Activated CD4-positive, alpha-beta T cell treated with anti-CD3 and anti-CD28 coated beads, Interleukin-2, amount 50 U/mL, for 16 hours (primary cell): ENCODE data around the gene IVD.
A peak's percentile ranks its signal among the peaks of the same experiment; 100 is the strongest.

Source experiments
- DNase-seq: peaks from one replicate; pipeline ENCODE4 v3.0.0-alpha.2; 2020

IVD gene

DNA sequence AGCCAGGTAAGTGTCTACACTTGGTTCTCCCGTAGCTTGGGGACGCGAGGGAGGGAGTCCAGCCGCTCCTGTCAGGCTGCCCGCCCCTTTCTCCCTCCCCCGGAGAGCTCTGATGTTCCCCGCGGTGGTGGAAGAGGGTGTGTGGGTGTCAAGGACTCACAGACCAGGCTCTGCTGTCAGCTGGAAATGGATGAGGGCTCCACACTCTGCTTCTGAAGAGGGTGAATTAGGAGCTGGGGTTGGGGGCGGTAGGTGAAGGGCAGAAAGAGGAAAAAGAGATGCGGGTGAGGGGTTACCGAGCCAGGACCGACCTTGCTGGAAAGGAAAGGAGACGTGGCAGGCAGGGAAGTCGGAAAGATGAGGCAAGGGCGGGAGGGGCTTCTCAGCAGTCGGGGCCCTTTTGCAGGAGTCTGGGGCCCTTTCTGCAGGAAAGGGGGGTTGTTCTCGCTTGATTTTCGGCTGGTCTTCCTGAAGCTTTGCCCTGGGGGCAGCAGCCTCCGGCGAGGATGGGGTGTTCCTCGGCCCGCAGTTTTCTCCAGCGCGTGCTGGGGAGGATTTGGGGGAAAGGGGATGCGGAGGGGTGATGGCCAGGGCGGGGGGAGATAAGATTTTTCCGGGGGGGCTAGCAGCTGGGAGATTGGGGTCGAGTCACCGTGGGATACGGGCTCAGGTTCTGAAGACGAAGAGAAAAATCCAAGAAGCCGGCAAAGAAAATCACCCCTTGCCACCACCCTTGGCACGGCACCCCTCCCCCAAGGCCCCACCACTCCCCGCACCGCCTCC lies 34.6 kb downstream of the IVD start:
- peak; percentile 28 for DNase-seq

DNA sequence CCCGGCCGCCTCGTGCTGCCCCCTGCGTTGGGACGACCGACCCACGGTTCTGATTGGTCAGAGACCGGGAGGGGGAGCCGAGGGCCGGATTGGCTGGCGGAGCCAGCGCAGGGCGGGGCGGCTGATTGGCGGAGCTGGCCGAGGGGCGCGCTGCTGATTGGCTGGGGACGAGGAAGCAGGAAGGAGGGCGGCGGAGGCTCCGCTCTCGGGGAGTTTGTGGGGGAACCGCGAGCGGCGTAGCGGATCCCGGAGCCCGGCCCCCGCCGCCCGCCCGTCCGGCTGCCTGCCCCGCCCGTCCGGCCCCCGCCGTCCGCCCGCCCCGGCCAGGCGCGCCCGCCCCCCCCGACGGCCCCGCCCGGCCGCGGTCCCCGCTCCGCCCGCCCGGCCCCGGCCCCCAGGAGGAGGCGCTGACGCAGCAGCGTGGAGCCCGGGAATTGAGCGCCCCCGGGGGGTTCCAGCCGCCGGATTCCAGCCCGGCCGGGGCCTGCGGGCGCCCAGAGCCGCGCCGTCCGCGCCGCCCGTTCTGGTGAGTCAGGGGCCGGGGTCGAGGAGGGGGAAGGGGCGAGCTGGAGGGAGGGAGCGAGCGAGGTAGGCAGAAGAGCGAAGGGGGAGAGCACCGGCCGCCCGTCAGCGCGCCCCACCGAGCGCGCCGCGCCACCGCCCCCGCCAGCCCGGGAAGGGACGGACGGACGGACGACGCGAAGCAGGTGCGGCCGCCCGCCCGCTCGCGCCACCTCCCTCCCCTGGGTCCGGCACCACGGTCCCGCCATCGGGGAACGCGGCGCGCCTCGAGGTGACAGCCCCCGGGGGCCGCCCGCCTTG lies 35.4 kb downstream of the IVD start, which contains the start of gene BAHD1:
Gene BAHD1, plus strand, starts transcription at position 211 of the 822 bp plus-strand sequence. CDS start 17,512 bp downstream, outside the sequence.
- peak; percentile 98 for DNase-seq

DNA sequence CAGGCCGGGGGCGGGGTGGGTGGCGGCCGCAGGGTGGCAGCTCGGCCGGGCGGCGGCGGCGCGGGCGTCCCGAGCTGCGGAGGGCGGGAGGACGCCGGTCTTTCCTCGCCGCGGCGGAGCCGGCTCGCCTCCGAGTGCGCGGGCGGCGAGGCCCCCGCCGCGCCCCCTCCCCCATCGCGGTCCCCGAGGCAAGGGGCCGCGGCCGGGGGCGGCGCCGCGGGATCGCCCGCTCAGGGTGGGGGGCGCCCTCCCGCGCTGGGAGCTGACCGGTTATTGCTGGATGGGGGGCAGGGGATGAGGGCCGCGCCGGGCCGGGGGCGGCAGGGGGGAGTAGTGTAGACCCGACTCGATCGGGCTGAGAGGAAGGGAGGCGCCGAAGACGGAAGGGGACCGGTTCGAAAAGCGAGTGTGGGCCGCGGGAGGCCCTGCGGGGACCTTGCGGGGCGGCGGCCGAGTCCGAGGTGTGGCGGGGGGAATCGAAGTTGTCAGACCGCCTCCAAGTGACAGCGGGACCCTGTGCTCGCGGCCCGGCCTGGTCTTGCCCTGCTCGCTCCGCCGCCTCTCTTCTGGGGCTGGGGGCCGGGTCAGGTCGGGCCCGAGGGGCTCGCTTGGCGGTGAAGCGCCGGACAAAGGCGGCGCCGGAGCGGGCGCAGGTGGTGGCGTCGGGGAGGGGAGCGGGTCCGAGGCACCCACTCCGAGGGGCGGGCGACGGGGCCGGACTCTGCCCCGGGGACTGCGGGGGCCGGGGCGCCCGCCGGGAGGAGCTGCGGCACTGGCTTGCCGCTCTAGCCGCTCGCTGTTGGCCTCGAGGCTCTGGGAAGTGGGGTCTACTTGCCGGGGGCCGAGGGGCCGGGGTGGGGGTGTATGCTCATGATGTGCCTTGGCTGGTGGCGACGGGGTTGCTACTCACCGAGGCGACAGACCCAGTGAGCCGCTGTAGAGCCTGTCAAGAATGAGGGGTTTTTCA lies 36.3 kb downstream of the IVD start:
- DNase-seq: no peak

DNA sequence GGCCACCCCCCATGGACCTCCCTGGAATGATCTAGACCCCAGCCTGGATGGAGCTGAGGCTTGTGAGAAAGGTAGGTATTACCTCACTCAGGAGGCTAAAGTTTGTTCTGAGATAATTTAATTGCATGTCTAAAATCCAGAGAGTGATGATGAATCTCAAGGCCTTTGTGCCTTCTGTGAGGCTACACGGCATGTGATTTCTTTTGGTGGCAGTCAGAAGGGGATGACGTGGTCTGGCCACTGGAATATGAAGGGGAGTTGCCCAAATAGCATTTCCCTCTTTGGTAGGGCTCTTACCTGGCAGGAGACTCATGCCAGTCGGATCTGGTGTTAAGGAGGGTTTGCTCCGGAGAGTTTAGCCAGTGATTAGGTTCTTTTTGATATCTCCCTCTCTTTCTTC lies 37.7 kb downstream of the IVD start:
- DNase-seq: no peak

DNA sequence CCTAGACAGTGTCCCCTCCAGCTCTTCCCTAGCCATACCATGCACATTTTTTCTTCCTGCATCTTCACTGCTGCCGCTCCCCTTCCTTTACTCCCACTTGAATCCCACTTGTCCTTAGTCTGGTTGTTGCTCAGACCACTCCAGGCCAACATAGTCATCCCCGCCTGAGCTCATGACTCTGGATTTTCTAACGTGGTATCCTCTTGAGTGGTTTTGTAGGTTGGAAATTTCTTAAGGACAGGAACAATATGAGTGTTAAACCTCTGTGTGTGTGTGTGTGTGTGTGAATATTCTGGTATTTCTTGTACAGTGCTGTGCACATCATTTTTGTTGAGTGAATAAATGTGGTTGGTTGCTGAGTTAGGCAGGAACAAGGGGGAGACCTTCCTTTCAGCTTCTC lies 38.3 kb downstream of the IVD start:
- DNase-seq: no peak

DNA sequence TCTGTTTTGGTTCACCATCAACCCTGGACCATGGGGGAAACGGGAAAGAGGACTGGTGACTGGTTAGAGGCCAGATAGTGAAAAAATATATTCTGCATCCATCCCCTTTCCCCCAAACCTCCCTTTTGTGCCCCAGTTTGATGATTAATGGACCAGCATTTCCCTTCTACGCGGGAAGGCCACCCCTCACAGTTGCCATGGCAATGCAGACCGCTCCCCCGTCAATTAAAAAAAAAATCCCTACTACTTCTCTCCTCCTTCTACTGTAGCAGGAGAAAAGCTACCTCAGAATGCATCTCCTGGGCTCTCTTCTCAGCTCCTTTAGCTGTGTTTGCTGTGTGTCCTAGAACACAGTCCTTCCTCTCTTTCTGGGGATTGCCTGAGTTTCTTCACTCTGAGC lies 39.1 kb downstream of the IVD start:
- DNase-seq: no peak

DNA sequence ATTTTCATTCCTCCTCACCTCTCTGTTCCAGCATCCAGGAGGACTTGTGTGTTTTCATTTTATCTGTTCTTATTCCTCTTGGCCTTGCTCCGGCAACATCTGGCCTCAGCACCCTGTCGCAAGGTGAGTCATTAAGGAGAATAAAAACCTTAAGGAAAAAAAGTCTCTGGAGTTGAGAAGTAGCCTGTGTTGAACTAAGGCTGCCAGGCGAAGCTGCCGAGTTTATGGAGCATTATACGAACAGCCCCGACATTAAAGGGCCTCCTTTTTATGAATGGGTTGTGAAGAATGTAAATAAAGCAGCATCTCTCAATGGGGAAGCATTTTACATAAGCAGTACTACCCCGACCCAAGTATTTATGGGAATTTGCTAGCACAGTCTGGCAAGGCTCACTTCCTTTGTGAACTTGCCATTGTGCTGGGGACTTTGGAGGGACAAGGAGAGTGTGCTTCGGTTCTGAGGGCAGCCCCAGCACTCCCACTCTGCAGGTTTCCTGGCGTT lies 39.9 kb downstream of the IVD start:
- DNase-seq: no peak

DNA sequence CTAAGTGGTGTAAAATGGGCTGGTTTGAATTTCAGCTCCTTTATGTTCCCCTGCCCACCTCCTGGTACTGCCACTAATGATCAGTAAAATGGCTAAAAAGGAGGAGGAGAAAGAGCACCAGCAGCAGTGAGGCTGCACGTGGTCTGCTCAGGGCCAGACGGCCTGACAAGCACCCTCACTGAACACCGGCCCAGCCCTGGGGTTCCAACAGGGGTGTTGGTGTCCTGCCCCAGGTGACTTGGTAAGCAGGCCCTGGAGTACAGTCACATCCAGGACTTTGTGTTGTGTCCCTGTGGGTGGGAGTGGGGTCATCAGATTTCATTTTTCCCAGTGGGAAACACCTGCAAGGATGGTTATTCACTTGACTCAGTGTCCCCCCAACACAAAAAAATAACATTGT lies 40.5 kb downstream of the IVD start:
- no peak for DNase-seq

DNA sequence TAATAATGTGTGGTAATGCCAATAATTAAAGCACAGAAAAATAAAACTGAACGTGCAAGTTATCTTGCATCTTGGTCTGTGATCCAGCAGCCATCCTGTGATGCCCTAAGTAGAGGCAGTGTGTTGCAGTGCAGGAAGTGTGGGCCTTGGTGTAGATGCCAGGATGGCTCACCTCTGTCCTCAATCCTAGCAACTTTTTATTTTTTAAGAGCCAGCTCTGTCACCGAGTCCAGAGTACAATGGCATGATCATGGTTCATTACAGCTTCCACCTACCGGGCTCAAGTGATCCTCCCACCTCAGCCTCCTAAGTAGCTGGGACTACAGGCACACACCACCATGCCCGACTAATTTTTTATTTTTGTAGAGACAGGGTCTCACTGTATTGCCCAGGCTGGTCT lies 42.8 kb downstream of the IVD start:
- no peak for DNase-seq

DNA sequence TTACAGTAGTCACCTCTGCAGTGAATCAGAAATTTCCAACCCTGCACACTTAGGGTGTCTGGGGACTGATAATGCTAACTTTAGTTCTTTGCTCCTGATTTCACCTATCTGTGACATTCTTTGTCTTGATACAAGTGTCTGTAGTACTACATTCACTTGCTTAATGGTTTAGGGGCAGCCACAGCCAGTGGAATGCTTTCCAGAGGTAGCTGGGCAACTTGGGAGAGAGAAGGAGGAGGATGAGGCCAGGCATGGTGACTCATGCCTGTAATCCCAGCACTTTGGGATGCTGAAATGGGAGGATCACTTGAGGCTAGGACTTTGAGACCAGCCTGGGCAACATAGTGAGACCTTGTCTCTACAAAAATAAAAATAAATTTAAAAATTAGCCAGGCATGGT lies 43.7 kb downstream of the IVD start:
- no peak for DNase-seq

DNA sequence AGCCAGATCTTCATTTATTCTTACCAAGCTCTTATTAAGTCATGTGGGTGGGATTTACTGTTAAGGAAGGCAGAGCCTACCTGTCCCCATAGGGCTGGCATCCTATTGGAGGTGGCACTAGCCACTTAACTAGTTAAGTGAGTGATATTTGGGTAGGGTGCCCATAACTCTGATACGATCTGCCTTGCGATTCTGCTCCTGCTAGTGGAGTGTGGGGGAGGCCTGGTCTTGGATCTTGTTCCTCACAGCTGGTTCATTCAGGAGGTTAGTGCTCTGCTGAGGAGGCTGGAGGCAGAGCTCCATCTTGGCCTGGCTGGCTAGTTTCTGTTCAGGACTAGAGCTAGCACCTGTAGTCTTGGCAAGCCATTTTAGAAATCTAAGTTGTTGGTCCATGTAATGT lies 44.5 kb downstream of the IVD start:
- DNase-seq: no peak

DNA sequence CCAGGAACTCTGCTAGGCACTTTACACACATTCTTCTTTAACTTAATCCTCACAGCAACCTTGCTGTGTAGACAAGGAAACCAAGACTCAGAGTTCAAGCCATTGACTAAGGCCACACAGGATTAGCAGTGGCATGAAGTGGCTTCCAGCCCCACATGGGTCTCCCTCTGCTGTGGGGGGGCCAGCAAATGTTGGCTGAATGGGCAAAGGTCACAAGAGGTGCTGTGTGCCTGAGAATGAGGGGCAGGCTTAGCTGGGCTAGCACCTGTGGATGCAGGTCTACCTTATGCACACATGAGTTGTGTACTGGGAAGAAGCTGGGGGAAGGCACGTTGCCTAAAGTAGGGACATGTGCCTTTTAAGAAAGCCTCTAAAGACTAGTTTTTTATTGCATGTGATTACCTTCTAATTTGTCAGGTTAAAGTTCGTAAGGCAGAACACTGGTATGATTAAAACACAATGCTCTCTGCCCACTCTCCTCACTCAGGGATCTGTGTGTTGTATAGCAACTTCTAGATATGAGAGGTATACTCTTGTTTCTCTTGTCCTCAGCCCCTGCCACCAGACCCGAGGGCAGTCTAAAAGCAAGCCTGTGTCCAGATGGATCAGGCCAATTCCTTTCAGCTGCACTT lies 46.0 kb downstream of the IVD start:
- DNase-seq: no peak

DNA sequence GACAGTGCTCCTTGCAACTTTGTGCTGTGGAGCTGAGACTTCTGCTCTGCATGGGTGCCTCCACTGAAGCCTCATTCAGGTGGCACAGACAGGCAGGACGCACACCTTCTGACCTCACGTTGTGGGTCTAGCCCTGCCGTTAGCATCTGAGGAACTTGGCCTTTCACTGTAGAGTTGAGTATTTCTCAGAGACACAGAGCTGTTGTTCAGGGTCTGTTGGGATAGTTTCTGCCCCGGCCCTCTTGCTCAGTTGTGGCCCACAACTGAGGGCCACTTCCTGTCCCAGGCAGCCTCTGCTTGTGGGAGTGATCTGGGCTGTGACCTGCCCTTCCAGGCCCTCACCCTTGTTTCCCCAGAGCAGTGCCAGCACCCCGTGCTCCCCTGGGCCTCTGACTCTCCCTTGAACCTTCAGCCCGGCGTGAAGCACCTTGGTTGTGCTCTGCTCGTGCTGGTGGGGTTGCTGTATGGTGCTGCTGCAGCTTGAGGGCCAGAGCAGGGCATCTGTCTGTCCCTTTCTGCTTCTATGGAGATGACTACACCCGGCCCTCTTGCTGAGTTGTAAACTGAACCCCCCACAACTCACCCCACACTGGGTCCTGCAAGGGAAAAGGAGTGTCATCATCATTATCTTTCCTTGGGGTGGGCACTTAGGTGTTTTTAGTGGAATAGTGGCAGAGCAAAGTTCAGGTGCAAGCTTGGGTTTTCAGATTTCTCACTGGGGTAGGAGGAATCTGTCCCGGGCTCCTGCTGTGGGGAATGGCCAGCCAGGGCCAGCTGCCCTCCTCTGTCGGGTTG lies 46.9 kb downstream of the IVD start:
- no peak for DNase-seq

DNA sequence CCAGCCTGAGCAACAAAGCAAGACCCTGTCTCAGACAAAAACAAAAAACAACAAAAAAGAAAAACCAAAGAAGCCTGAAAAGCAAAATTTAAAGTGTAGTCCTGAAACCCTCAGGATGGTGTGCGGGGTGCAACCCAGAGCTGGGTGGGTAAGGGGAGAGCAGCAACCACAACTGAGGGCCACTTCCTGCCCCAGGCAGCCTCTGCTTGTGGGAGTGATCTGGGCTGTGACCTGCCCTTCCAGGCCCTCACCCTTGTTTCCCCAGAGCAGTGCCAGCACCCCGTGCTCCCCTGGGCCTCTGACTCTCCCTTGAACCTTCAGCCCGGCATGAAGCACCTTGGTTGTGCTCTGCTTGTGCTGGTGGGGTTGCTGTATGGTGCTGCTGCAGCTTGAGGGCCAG lies 48.3 kb downstream of the IVD start:
- DNase-seq: peak; percentile 28

DNA sequence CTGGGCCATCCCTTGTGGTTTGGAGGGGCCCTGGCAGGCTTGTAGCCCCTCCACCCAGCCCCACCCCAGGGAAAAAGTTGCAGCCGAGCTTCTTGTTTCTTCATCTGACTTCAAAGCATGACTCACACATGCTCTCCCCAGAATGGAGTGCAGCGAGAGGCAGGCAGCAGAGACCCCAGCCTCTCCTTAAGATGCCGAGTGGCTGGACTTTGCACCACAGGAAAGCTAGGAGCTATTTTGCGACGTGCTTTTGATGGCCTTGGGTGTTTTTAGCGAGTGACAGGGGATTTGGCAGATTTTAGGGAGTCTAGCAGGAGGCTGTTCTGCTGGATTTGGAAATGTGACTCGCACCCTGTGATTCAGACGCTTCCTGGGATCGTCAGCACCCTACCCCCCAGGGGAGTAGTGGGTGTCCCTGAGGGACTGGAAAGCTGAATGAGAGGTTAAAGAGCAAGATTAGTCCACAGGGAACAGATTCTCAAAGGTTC lies 49.4 kb downstream of the IVD start:
- no peak for DNase-seq

DNA sequence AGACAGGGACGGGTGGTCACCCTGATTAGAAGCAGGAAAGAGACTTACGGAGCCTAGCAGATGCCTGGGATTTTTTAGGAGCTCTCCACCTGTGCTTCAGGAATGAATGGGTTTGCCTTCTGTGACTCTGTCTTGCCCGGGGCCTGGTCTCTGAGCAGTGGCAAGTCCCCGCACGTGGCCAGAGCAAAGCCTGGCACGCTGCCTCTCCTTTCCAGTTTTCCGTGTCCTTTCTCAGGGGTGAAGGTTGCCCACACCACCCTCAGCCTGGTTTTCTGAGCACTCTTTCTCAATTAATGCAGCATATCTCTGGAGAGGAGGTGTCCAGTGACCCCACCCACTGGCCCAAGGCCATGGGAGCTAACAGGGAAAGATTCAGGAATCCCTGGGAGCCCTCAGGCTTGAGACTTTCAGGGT lies 50.7 kb downstream of the IVD start:
- DNase-seq: no peak

DNA sequence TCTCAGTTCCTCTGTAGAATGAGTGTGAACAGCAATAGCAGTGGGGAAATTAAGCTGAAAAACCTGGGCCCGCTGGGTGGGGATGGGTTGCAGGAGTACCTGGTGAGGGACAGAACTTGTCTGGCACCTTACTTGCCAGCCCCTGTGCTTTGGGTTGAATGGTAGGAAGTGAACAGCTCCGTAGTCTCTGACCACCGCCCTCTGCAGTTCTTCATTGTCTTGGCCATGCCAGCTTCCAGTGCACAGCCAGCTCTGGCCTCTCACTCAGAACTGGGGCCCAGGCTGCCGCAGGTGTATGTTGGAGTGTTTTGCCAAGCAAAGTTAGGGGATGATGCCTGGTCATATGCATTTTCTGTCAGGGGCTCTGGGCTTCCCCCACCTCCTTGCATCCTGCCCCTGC lies 51.1 kb downstream of the IVD start:
- no peak for DNase-seq

DNA sequence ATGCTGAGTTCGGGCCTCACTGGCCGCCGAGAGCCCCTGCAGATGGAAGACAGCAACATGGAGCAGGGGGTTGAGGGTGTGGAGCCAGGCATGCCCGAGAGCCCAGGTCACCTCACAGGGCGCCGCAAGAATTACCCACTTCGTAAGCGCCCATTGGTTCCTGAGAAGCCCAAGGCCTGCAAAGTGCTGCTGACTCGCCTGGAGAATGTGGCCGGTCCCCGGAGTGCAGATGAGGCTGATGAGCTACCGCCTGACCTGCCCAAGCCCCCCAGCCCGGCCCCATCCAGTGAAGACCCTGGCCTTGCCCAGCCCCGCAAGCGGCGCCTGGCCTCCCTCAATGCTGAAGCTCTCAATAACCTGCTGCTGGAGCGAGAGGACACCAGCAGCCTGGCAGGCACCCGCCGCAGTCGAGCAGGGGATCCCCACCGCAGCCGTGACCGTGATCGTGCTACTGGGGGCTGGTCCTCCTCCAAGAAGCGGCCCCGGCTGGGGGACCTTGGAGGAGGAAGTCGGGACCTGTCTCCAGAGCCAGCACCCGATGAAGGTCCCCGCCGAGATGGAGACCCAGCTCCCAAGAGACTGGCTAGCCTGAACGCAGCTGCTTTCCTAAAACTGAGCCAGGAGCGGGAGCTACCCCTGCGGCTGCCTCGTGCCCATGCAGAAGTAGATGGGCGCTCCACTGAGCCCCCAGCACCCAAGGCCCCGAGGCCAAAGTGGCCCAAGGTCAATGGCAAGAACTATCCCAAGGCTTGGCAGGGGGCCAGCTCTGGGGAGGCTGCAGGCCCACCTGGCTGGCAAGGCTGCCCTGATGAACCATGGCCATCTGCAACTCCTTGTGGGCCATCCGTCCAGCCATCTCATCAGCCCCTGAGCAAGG lies 53.1 kb downstream of the IVD start:
- no peak for DNase-seq

DNA sequence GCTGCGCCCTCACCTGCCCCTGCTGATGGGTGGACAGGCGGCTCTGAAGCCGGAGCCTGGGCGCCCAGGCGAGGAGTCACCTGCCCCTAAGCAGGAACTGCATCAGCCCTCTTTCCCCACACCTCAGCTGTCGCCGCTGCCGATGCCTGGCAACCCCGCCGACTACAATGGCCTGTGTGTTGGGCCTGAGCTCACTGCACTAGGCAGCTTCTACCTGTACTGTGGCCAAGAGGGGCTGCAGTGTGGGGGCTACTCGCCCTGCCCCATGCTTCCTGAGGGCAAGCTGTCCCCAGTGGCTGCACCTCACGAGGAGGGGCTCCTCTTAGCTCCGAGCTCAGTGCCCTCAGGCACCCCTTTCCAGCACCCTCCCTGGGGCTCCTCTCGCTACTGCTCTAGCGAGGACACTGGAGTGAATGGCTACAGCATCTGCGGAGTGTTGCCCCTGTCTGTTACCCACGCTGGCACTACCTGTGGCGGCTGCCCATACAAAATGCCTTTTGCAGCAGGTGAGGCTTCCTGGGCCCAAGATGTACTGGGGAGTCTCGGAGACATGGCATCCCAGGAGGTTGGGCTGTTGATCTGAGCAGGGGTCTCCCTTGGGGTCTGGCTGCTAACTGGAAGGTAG lies 53.9 kb downstream of the IVD start:
- DNase-seq: no peak

DNA sequence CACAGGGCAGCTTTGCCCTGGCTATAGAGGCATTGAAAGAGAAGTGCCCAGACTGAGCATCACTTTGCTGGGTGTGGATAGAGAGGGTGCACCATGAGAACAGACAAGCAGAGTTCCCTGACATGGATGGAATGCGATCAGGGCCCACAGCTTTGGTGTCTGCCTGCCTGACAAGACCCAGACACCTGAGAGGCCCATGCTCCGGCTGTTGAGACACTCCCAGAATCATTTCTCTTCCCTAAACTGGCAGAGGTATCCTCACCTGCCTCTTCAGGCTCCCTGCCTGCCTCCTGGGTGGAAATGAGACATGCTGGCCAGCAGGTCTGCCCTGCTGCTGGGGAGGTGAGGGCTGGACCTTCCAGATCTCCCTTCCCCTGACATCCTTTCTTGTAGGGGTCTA lies 54.8 kb downstream of the IVD start:
- DNase-seq: no peak
